ENCODE results near the gene VAPA. TPM values are rescaled to one million over a fixed set of nuclear protein-coding genes. Genes with fewer than 3 reads are reported as not detected.
"Not testable (repeated sequence)": the region's sequence is repeated elsewhere in the genome, so short reads cannot be mapped to it uniquely, and the experiment has no call there.

Gene VAPA
- total RNA-seq, 1 donor from 2014 or later = 208 TPM

- no peaks in the 10 kb centered on the region for H3K27me3 ChIP-seq (ENCODE audit: low read depth)
- H3K4me1 ChIP-seq = no peaks in the 10 kb centered on the region
- H3K9me3 ChIP-seq (replicated peaks) = no peaks in the 10 kb centered on the region
- no peaks in the 10 kb centered on the region for H3K36me3 ChIP-seq
- intact Hi-C loops (cut with micrococcal nuclease) = no loop called here
- no peak overlapping the region for H3K27ac ChIP-seq (replicated peaks)
- H3K4me3 ChIP-seq = no peak overlapping the region
- DNase-seq = no peak
- no peak for TF ChIP-seq CTCF (IDR thresholded peaks at IDR 0.05; ENCODE audit: borderline replicate concordance)
These were observed 14.8 kb upstream of the VAPA start for GRCh38 chr18:9898792-9899549.

GRCh38 chr18:9899550-9899930, 14.3 kb upstream of the VAPA start:
- H3K9me3 ChIP-seq (replicated peaks); H3K27ac ChIP-seq (replicated peaks); H3K27me3 ChIP-seq (ENCODE audit: low read depth); intact Hi-C loops (cut with micrococcal nuclease); H3K36me3 ChIP-seq; DNase-seq; H3K4me1 ChIP-seq; H3K4me3 ChIP-seq: not testable (repeated sequence)

- Histone ChIP-seq H3K9me3 (replicated peaks) (no peaks in the 10 kb centered on the region), H3K4me3 (no peak overlapping the region), H3K4me1 (no peaks in the 10 kb centered on the region), H3K27me3 (ENCODE audit: low read depth) (no peaks in the 10 kb centered on the region), H3K36me3 (no peaks in the 10 kb centered on the region), H3K27ac (replicated peaks) (no peak overlapping the region)
- intact Hi-C loops (cut with micrococcal nuclease) = no loop called here
- no peak for TF ChIP-seq CTCF (IDR thresholded peaks at IDR 0.05; ENCODE audit: borderline replicate concordance)
- DNase-seq = no peak
These were observed 13.1 kb upstream of the VAPA start for GRCh38 chr18:9900699-9901098.

- Histone ChIP-seq H3K27ac (replicated peaks) (no peak overlapping the region), H3K9me3 (replicated peaks) (no peaks in the 10 kb centered on the region), H3K36me3 (no peaks in the 10 kb centered on the region), H3K4me1 (no peaks in the 10 kb centered on the region), H3K4me3 (no peak overlapping the region), H3K27me3 (ENCODE audit: low read depth) (no peaks in the 10 kb centered on the region)
- no peak for TF ChIP-seq CTCF (IDR thresholded peaks at IDR 0.05; ENCODE audit: borderline replicate concordance)
- no peak for DNase-seq
- intact Hi-C loops (cut with micrococcal nuclease) = no loop called here
These were observed 12.4 kb upstream of the VAPA start for GRCh38 chr18:9901377-9901776.

- H3K9me3 ChIP-seq (replicated peaks); H3K4me3 ChIP-seq; H3K27me3 ChIP-seq (ENCODE audit: low read depth); H3K4me1 ChIP-seq; H3K27ac ChIP-seq (replicated peaks); intact Hi-C loops (cut with micrococcal nuclease); DNase-seq; H3K36me3 ChIP-seq: not testable (repeated sequence)
These were observed 11.6 kb upstream of the VAPA start for GRCh38 chr18:9902264-9902663.

GRCh38 chr18:9902832-9903231, 11.0 kb upstream of the VAPA start:
- peak; percentile 38 for DNase-seq
- intact Hi-C loops (cut with micrococcal nuclease) = no loop called here
- Histone ChIP-seq H3K4me3 (no peak overlapping the region), H3K9me3 (replicated peaks) (no peaks in the 10 kb centered on the region), H3K36me3 (no peaks in the 10 kb centered on the region), H3K27me3 (ENCODE audit: low read depth) (no peaks in the 10 kb centered on the region), H3K27ac (replicated peaks) (no peak overlapping the region), H3K4me1 (no peaks in the 10 kb centered on the region)
- TF ChIP-seq CTCF (IDR thresholded peaks at IDR 0.05; ENCODE audit: borderline replicate concordance) = no peak
